Liver (tissue), 3 donors: Measurements from ENCODE around the gene BICDL2.

Experiments
- FOXA1 ChIP-seq: IDR thresholded peaks from 2 replicates; pipeline ENCODE4 v1.6.1; 2016; ENCODE audit warnings: antibody characterized with exemption
- RAD21 ChIP-seq, 2 donors: IDR thresholded peaks; 2 replicates each; pipeline ENCODE4 v1.6.1; 2016; ENCODE audit warnings: antibody characterized with exemption in 2 of 2, mild to moderate bottlenecking in 2 of 2
- TF ChIP-seq, protein P1 (sequence below): fragments of 150-350 bp; IDR thresholded peaks from 2 replicates; pipeline ENCODE4 v1.5.1; 2017; ENCODE audit warnings: improper control_type of control experiment, low read depth, low read length; ENCODE audit not compliant: missing input control
- TF ChIP-seq, protein P2 (sequence below): IDR thresholded peaks from 2 replicates; pipeline ENCODE4 v1.6.1; 2016; ENCODE audit warnings: antibody characterized with exemption
- donor health status: healthy.
- donor health status: healthy.

DNA sequence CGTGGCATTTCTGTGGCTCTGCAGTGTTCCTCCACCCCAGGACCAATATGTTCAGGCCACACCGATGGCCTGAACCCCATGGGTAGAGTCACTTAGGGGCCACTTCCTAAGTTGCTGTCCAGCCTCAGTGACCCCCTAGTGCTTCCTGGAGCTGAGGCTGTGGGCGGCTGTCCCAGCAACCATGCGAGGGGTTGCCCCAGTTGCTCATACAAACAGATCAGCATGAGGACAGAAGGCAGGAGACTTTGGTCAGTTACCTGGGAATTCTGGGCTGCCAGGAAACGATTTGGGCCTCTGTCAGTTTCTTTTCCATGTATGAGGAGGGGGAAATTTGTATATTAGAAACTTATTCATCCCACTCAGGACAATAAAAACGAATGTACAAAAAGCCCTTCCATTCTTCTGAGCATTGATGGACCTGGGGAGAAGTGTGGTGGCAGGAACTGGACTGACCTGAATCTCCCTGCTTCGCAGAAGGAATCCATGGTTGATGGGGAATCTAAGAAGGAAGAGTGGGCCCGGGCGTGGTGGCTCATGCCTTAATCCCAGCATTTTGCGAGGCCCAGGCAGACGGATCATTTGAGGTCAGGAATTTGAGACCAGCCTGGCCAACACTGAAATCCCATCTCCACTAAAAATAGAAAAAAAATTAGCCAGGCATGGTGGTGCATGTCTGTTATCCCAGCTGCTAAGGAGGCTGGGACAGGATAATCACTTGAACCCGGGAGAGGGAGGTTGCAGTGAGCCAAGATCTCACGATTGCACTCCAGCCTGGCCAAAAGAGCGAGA, 23.8 kb upstream of the BICDL2 start:
- TF ChIP-seq, protein P1, sequence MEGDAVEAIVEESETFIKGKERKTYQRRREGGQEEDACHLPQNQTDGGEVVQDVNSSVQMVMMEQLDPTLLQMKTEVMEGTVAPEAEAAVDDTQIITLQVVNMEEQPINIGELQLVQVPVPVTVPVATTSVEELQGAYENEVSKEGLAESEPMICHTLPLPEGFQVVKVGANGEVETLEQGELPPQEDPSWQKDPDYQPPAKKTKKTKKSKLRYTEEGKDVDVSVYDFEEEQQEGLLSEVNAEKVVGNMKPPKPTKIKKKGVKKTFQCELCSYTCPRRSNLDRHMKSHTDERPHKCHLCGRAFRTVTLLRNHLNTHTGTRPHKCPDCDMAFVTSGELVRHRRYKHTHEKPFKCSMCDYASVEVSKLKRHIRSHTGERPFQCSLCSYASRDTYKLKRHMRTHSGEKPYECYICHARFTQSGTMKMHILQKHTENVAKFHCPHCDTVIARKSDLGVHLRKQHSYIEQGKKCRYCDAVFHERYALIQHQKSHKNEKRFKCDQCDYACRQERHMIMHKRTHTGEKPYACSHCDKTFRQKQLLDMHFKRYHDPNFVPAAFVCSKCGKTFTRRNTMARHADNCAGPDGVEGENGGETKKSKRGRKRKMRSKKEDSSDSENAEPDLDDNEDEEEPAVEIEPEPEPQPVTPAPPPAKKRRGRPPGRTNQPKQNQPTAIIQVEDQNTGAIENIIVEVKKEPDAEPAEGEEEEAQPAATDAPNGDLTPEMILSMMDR, result no peak
- TF ChIP-seq, protein P2, sequence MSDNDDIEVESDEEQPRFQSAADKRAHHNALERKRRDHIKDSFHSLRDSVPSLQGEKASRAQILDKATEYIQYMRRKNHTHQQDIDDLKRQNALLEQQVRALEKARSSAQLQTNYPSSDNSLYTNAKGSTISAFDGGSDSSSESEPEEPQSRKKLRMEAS, result no peak
- TF ChIP-seq FOXA1 (no peak), RAD21 (IDR thresholded peaks at IDR 0.05) (no peak)
